Lung (tissue), 12 donors: ENCODE data around the gene CSK. TPM values are rescaled to one million over a fixed set of nuclear protein-coding genes. Genes with fewer than 3 reads are reported as not detected.

ENCODE experiments used
- ATAC-seq: fragments of 200-7000 bp; cut with Tn5 transposase; one replicate; pipeline ENCODE4 v1.9.1; 2020; ENCODE audit warnings: moderate number of reproducible peaks; ENCODE audit not compliant: insufficient read depth, low FRiP score
- DNase-seq, 3 donors: peaks; one replicate each; pipeline ENCODE4 v3.0.0-alpha.2; 2013 to 2017
- H3K27ac ChIP-seq, 2 donors: one replicate each; pipeline ENCODE4 v1.5.1; 2013; ENCODE audit warnings: mild to moderate bottlenecking in 2 of 2, moderate library complexity in 2 of 2, control low read depth in 1 of 2, inconsistent platforms in 1 of 2, low read depth in 1 of 2, low read length in 1 of 2
- H3K27me3 ChIP-seq, 3 donors: one replicate each; pipeline ENCODE4 v1.5.1; 2013; ENCODE audit warnings: low read length in 2 of 3; ENCODE audit not compliant: control insufficient read depth in 3 of 3, insufficient read depth in 3 of 3
- H3K36me3 ChIP-seq, 4 donors: one replicate each; pipeline ENCODE4 v1.5.1; 2013; ENCODE audit warnings: low read length in 4 of 4, mild to moderate bottlenecking in 1 of 4, moderate library complexity in 1 of 4; ENCODE audit not compliant: control insufficient read depth in 4 of 4, insufficient read depth in 4 of 4
- H3K4me1 ChIP-seq, 5 donors: one replicate each; pipeline ENCODE4 v1.5.1; 2013; ENCODE audit warnings: low read length in 5 of 5, mild to moderate bottlenecking in 2 of 5, moderate library complexity in 1 of 5; ENCODE audit not compliant: control insufficient read depth in 5 of 5, insufficient read depth in 5 of 5
- H3K4me3 ChIP-seq: one replicate; pipeline ENCODE4 v1.5.1; 2013; ENCODE audit warnings: mild to moderate bottlenecking, control low read depth, moderate library complexity
- H3K9ac ChIP-seq, 2 donors: one replicate each; pipeline ENCODE4 v1.5.1; 2013; ENCODE audit warnings: low read length in 2 of 2, control low read depth in 1 of 2; ENCODE audit not compliant: insufficient read depth in 1 of 2
- H3K9me3 ChIP-seq, 4 donors: one replicate each; pipeline ENCODE4 v1.5.1; 2013; ENCODE audit warnings: low read length in 3 of 4, mild to moderate bottlenecking in 1 of 4, moderate library complexity in 1 of 4; ENCODE audit not compliant: control insufficient read depth in 4 of 4, insufficient read depth in 3 of 4
- CTCF ChIP-seq: IDR thresholded peaks from 2 replicates; pipeline ENCODE4 v1.5.1; 2012; ENCODE audit warnings: mild to moderate bottlenecking; ENCODE audit errors: control extremely low read depth, extremely low read depth
- WGBS, 2 donors: extraction: QIAGEN DNeasy Blood & Tissue Kit; methylation state at CpG; one replicate each; pipeline ENCODE4 v1.1.7; 2013; 5-methylcytosine and 5-hydroxymethylcytosine counted together
- polyA plus RNA-seq, 2 donors: library from polyadenylated mRNA; stranded (reverse); fragments of 200-250 nt; gene quantifications; one replicate each; pipeline ENCODE4 v1.2.1, GENCODE V29; 2013
- total RNA-seq, 2 donors: library from RNA; depleted of rRNA in 1 of 2; stranded (reverse); fragments of >200 nt in 1 of 2; gene quantifications; one replicate each; pipeline ENCODE4 v1.2.1, GENCODE V29; 2014 to 2021
- donor health status: control.
- donor health status: control.
- donor health status: Bipolar disorder and iron deficiency.
- donor health status: healthy.
- donor health status: DM: yes; HTN: yes; CAD: no.

CSK gene
- total and polyA plus RNA-seq, 4 donors: 39.7 to 99.1 (median 61.9) TPM

- ATAC-seq: no peak
- H3K27me3 ChIP-seq: peaks cover 0 to 11% (median 0%) of the 10 kb centered on the region in 3 donors
- DNase-seq: no peak
- no peaks in the 10 kb centered on the region for H3K9me3 ChIP-seq
- TF ChIP-seq CTCF: no peak
- WGBS, 2 donors: 79 to 89% methylated on average over 7 of the region's 7 CpGs
- no peak overlapping the region for H3K4me3 ChIP-seq
- peaks cover 0 to 7% (median 0%) of the 10 kb centered on the region in 5 donors for H3K4me1 ChIP-seq
- no peak overlapping the region for H3K27ac ChIP-seq
- H3K36me3 ChIP-seq: no peaks in the 10 kb centered on the region
- no peak overlapping the region for H3K9ac ChIP-seq
These were observed 39.9 kb downstream of the CSK start for GRCh38 chr15:74821790-74822158.

- Histone ChIP-seq H3K27ac (no peak overlapping the region), H3K9me3 (no peaks in the 10 kb centered on the region), H3K4me1 (peaks cover 0 to 7% (median 0%) of the 10 kb centered on the region in 5 donors), H3K4me3 (no peak overlapping the region), H3K9ac (no peak overlapping the region), H3K36me3 (no peaks in the 10 kb centered on the region), H3K27me3 (peaks cover 0 to 16% (median 2%) of the 10 kb centered on the region in 3 donors)
- DNase-seq: no peak
- ATAC-seq: no peak
- no peak for TF ChIP-seq CTCF
- WGBS, 2 donors: 86 to 87% methylated on average over 4 of the region's 4 CpGs
These were observed 40.4 kb downstream of the CSK start for GRCh38 chr15:74822233-74822632.

GRCh38 chr15:74823324-74823723 is 41.4 kb downstream of the CSK start:
- Histone ChIP-seq H3K4me3 (no peak overlapping the region), H3K27ac (no peak overlapping the region), H3K36me3 (no peaks in the 10 kb centered on the region), H3K9ac (no peak overlapping the region), H3K27me3 (peaks cover 0 to 26% (median 9%) of the 10 kb centered on the region in 3 donors), H3K9me3 (no peaks in the 10 kb centered on the region), H3K4me1 (peaks cover 0 to 5% (median 0%) of the 10 kb centered on the region in 5 donors)
- no peak for DNase-seq
- ATAC-seq: no peak
- TF ChIP-seq CTCF: no peak
- 70 to 73% methylated on average over 6 of the region's 6 CpGs for WGBS, 2 donors

- Histone ChIP-seq H3K9me3 (no peaks in the 10 kb centered on the region), H3K27me3 (peaks cover 0 to 29% (median 13%) of the 10 kb centered on the region in 3 donors), H3K4me3 (no peak overlapping the region), H3K4me1 (peaks cover 0 to 2% (median 0%) of the 10 kb centered on the region in 5 donors), H3K27ac (no peak overlapping the region), H3K9ac (no peak overlapping the region), H3K36me3 (no peaks in the 10 kb centered on the region)
- TF ChIP-seq CTCF: no peak
- 79 to 84% methylated on average over 7 of the region's 7 CpGs for WGBS, 2 donors
- no peak for ATAC-seq
- no peak for DNase-seq
These were observed 43.1 kb downstream of the CSK start for GRCh38 chr15:74824976-74825375.
